ENCODE measurements around the gene AIP. TPM values are rescaled to one million over a fixed set of nuclear protein-coding genes. Genes with fewer than 3 reads are reported as not detected.

AIP gene
- total and polyA plus RNA-seq, 9 of the 15 experiments (the other 6 are each of a cell fraction or from before 2014, with no cell fraction given): 5.2 to 92.5 (median 52.7) TPM

GRCh38 chr11:67525275-67525976 lies 42.6 kb downstream of the AIP start:
- H3K27me3 ChIP-seq (ENCODE audit: control insufficient read depth in 2 of 2, insufficient read depth in 2 of 2, low read length in 2 of 2): peaks cover 2 to 27% of the 10 kb centered on the region in 2 experiments; a peak in 3 of 5 replicates
- H3K9ac ChIP-seq (ENCODE audit: insufficient read depth in 1 of 2, low read depth in 2 of 2, low read length in 2 of 2): no peak overlapping the region; a peak in 1 of 4 replicates
- 3% methylated on average over 3 of the region's 5 CpGs for WGBS (ENCODE audit: insufficient coverage, low coverage, missing lambda C conversion rate)
- ATAC-seq: no peak
- H3K9me3 ChIP-seq (replicated peaks; ENCODE audit: control insufficient read depth, insufficient read depth, low read depth, low read length): no peaks in the 10 kb centered on the region
- no TSS peak for BruUV-seq (replicated peaks)
- peaks cover 6 to 39% of the 10 kb centered on the region in 2 experiments; a peak in 4 of 5 replicates for H3K4me1 ChIP-seq (replicated peaks in 1 of 2; ENCODE audit: control insufficient read depth in 2 of 2, insufficient read depth in 2 of 2, low read length in 2 of 2)
- ChIA-PET CTCF (ENCODE audit: low intra/inter-chr PET ratio) (no interaction called here), POLR2A (interaction anchor here (0.6 to 1.0 kb wide), 2 partner anchors 10 to 124 kb away, joined by 5 read pairs; partner anchors contain the start of gene PPP1CA)
- H3K79me2 ChIP-seq (ENCODE audit: control insufficient read depth, insufficient read depth, low read length): no peaks in the 10 kb centered on the region
- no peak overlapping the region for H3K27ac ChIP-seq (ENCODE audit: extremely low read depth, low read depth, low read length)
- in situ Hi-C loops (cut with MboI): loop anchor here (25.0 kb wide), 1 partner anchor 1162 kb away; the partner anchor contains the start of gene GAL
- no peak for DNase-seq (ENCODE audit: extremely low read depth in 1 of 4, low spot score in 3 of 4)
- no peaks in the 10 kb centered on the region for H3K36me3 ChIP-seq (ENCODE audit: control insufficient read depth, insufficient read depth, low read length)
- no peak for TF ChIP-seq TCF3 (CRISPR knock-in tag; IDR thresholded peaks at IDR 0.05)
- no peak for TF ChIP-seq MAX (CRISPR knock-in tag; IDR thresholded peaks at IDR 0.05)
- no peaks in the 10 kb centered on the region for H3K9me1 ChIP-seq (ENCODE audit: control insufficient read depth, insufficient read depth, low read length)
- H3K4me3 ChIP-seq: no peak overlapping the region
- no peak overlapping the region for H2AFZ ChIP-seq (ENCODE audit: low read depth, low read length)
- H4K20me1 ChIP-seq (replicated peaks; ENCODE audit: control insufficient read depth, insufficient read depth, low read length): 0 out of 2 replicates have a peak, but pooled peaks cover 3% of the 10 kb centered on the region
- intact Hi-C loops (cut with micrococcal nuclease): no loop called here
- no peak for FAIRE-seq
- no peak overlapping the region for H3K4me2 ChIP-seq (ENCODE audit: insufficient read depth, low read length)

GRCh38 chr11:67528376-67528775 lies 45.5 kb downstream of the AIP start:
- Histone ChIP-seq H3K4me1 (replicated peaks in 1 of 2; ENCODE audit: control insufficient read depth in 2 of 2, insufficient read depth in 2 of 2, low read length in 2 of 2) (peaks cover 6 to 25% of the 10 kb centered on the region in 2 experiments; a peak in 4 of 5 replicates), H3K4me2 (ENCODE audit: insufficient read depth, low read length) (no peak overlapping the region), H3K27ac (ENCODE audit: extremely low read depth, low read depth, low read length) (no peak overlapping the region), H3K9ac (ENCODE audit: insufficient read depth in 1 of 2, low read depth in 2 of 2, low read length in 2 of 2) (no peak overlapping the region), H3K36me3 (ENCODE audit: control insufficient read depth, insufficient read depth, low read length) (no peaks in the 10 kb centered on the region), H4K20me1 (replicated peaks; ENCODE audit: control insufficient read depth, insufficient read depth, low read length) (no peaks in the 10 kb centered on the region), H3K9me3 (replicated peaks; ENCODE audit: control insufficient read depth, insufficient read depth, low read depth, low read length) (no peaks in the 10 kb centered on the region), H3K27me3 (ENCODE audit: control insufficient read depth in 2 of 2, insufficient read depth in 2 of 2, low read length in 2 of 2) (peaks cover 2 to 10% of the 10 kb centered on the region in 2 experiments; a peak in 3 of 5 replicates), H2AFZ (ENCODE audit: low read depth, low read length) (no peak overlapping the region), H3K9me1 (ENCODE audit: control insufficient read depth, insufficient read depth, low read length) (no peaks in the 10 kb centered on the region), H3K4me3 (no peak overlapping the region), H3K79me2 (ENCODE audit: control insufficient read depth, insufficient read depth, low read length) (no peaks in the 10 kb centered on the region)
- ChIA-PET CTCF (ENCODE audit: low intra/inter-chr PET ratio) (no interaction called here), POLR2A (interaction anchor here (0.7 kb wide), 1 partner anchor 35 kb away, joined by 3 read pairs; no protein-coding TSS in a partner anchor)
- BruUV-seq (replicated peaks): no TSS peak
- DNase-seq (ENCODE audit: extremely low read depth in 1 of 4, low spot score in 3 of 4): no peak
- in situ Hi-C loops (cut with MboI) (loop anchor here (25.0 kb wide), 1 partner anchor 1159 kb away; the partner anchor contains the start of gene GAL), intact Hi-C loops (cut with micrococcal nuclease) (no loop called here)
- WGBS (ENCODE audit: insufficient coverage, low coverage, missing lambda C conversion rate): 25% methylated on average over 4 of the region's 4 CpGs
- ATAC-seq: no peak
- FAIRE-seq: no peak
- TF ChIP-seq FOXJ2 (tag; IDR thresholded peaks at IDR 0.05) (no peak), MAFG (tag; conservative IDR thresholded peaks at IDR 0.05) (peak; percentile 94), NFE2L1 (tag; IDR thresholded peaks at IDR 0.05; ENCODE audit: borderline replicate concordance, low read depth) (peak; percentile 64), NFIC (IDR thresholded peaks at IDR 0.05) (0 out of 2 replicates have a peak, but pooled peaks have one; percentile 12), PHF20 (IDR thresholded peaks at IDR 0.05; ENCODE audit: partially characterized antibody) (no peak), THRAP3 (IDR thresholded peaks at IDR 0.05; ENCODE audit: borderline replicate concordance) (no peak), MAFF (IDR thresholded peaks at IDR 0.05; ENCODE audit: low read length) (peak; percentile 88), MAFK (IDR thresholded peaks at IDR 0.05; ENCODE audit: low read length) (peak; percentile 84), FOXA1 (IDR thresholded peaks at IDR 0.05; ENCODE audit: borderline replicate concordance) (no peak), ZFP30 (CRISPR knock-in tag; IDR thresholded peaks at IDR 0.05; ENCODE audit: borderline replicate concordance) (no peak), C11orf30 (IDR thresholded peaks at IDR 0.05; ENCODE audit: low read depth) (peak; percentile 92), TOE1 (IDR thresholded peaks at IDR 0.05; ENCODE audit: borderline replicate concordance) (0 out of 2 replicates have a peak, but pooled peaks have one; percentile 29), TOE1 (CRISPR knock-in tag; IDR thresholded peaks at IDR 0.05; ENCODE audit: borderline replicate concordance, low read depth) (no peak), PHB2 (IDR thresholded peaks at IDR 0.05; ENCODE audit: low read depth) (no peak), ZNF316 (IDR thresholded peaks at IDR 0.05) (peak; percentile 94)

All from K562 (cell line).